HG03135 (cell line): ENCODE results near the gene SLC28A1.
"Not testable (repeated sequence)": the region's sequence is repeated elsewhere in the genome, so short reads cannot be mapped to it uniquely, and the experiment has no call there.

Experiments used
- ATAC-seq: cut with Tn5 transposase; IDR thresholded peaks from one replicate; pipeline ENCODE4 v1.9.1; 2021; ENCODE audit warnings: mild to moderate bottlenecking, moderate library complexity; ENCODE audit not compliant: unreplicated experiment

Gene SLC28A1

GRCh38 chr15:84909029-84909428 lies 24.6 kb downstream of the SLC28A1 start:
- ATAC-seq, result no peak

GRCh38 chr15:84909782-84910181 lies 25.3 kb downstream of the SLC28A1 start:
- no peak for ATAC-seq

GRCh38 chr15:84910928-84911623 lies 26.6 kb downstream of the SLC28A1 start:
- ATAC-seq, result no peak

- ATAC-seq, result no peak
Observed at GRCh38 chr15:84911879-84912660, 27.6 kb downstream of the SLC28A1 start.

- ATAC-seq, result no peak
Observed at GRCh38 chr15:84913360-84913723, 28.9 kb downstream of the SLC28A1 start.

- no peak for ATAC-seq
Observed at GRCh38 chr15:84914351-84914750, 29.9 kb downstream of the SLC28A1 start.

- peak; percentile 95 for ATAC-seq
Observed at GRCh38 chr15:84914909-84915605, 30.6 kb downstream of the SLC28A1 start.

GRCh38 chr15:84915606-84915958 lies 31.1 kb downstream of the SLC28A1 start:
- no peak for ATAC-seq

- ATAC-seq, result no peak
Observed at GRCh38 chr15:84917452-84917851, 33.0 kb downstream of the SLC28A1 start.

- no peak for ATAC-seq
Observed at GRCh38 chr15:84919106-84919667, 34.7 kb downstream of the SLC28A1 start.

GRCh38 chr15:84921121-84921520 lies 36.7 kb downstream of the SLC28A1 start:
- ATAC-seq, result no peak

- ATAC-seq, result no peak
Observed at GRCh38 chr15:84922530-84922929, 38.1 kb downstream of the SLC28A1 start.

- ATAC-seq, result no peak
Observed at GRCh38 chr15:84924077-84924731, 39.7 kb downstream of the SLC28A1 start.

- not testable (repeated sequence) for ATAC-seq
Observed at GRCh38 chr15:84924821-84925569, 40.5 kb downstream of the SLC28A1 start.

GRCh38 chr15:84925906-84926305 lies 41.4 kb downstream of the SLC28A1 start:
- ATAC-seq, result no peak

GRCh38 chr15:84926491-84927230 lies 42.2 kb downstream of the SLC28A1 start:
- ATAC-seq, result no peak

- no peak for ATAC-seq
Observed at GRCh38 chr15:84928843-84929168, 44.3 kb downstream of the SLC28A1 start.

- no peak for ATAC-seq
Observed at GRCh38 chr15:84929795-84930603, 45.5 kb downstream of the SLC28A1 start.
